Subcutaneous adipose tissue (tissue), 4 donors: ENCODE measurements around the gene MCC. TPM values are rescaled to one million over a fixed set of nuclear protein-coding genes. Genes with fewer than 3 reads are reported as not detected.

Experiments
- CTCF ChIP-seq: fragments of 450-650 bp; IDR thresholded peaks from one replicate; pipeline ENCODE4 v1.5.1; 2016; ENCODE audit warnings: low read depth, mild to moderate bottlenecking, control low read depth, antibody characterized with exemption, moderate library complexity
- total RNA-seq, 4 donors: library from RNA; depleted of rRNA; stranded (reverse); fragments of >200 nt; gene quantifications; one replicate each; pipeline ENCODE4 v1.1.0, GENCODE V29; 2016

The MCC gene
- total RNA-seq, 4 donors from 2014 or later, result 15.0 to 57.3 (median 23.7) TPM

GRCh38 chr5:113166852-113167366, 321.3 kb downstream of the MCC start:
- no peak for TF ChIP-seq CTCF

- no peak for TF ChIP-seq CTCF
Observed at GRCh38 chr5:113166261-113166660, 322.0 kb downstream of the MCC start.

GRCh38 chr5:113164021-113164420, 324.2 kb downstream of the MCC start:
- no peak for TF ChIP-seq CTCF

- TF ChIP-seq CTCF, result no peak
Observed at GRCh38 chr5:113163328-113163727, 324.9 kb downstream of the MCC start.

- no peak for TF ChIP-seq CTCF
Observed at GRCh38 chr5:113162770-113163169, 325.5 kb downstream of the MCC start.

GRCh38 chr5:113162208-113162607, 326.0 kb downstream of the MCC start:
- TF ChIP-seq CTCF, result no peak

- TF ChIP-seq CTCF, result no peak
Observed at GRCh38 chr5:113161806-113162205, 326.4 kb downstream of the MCC start.

- no peak for TF ChIP-seq CTCF
Observed at GRCh38 chr5:113157886-113158285, 330.4 kb downstream of the MCC start.
